Midbrain (tissue), 1 donor: ENCODE data around the gene MSH6.
"Not testable (repeated sequence)": the region's sequence is repeated elsewhere in the genome, so short reads cannot be mapped to it uniquely, and the experiment has no call there.

ENCODE experiments used
- DNase-seq: peaks from one replicate; lab custom pipeline; 2025; lab: John Stamatoyannopoulos, UW

MSH6 gene

GRCh38 chr2:47842846-47843245 is 59.9 kb downstream of the MSH6 start:
- DNase-seq, result no peak

- DNase-seq, result no peak
Measured at GRCh38 chr2:47843407-47843806, 60.5 kb downstream of the MSH6 start.

- DNase-seq, result no peak
Measured at GRCh38 chr2:47844162-47844561, 61.2 kb downstream of the MSH6 start.

- DNase-seq, result no peak
Measured at GRCh38 chr2:47849368-47849767, 66.4 kb downstream of the MSH6 start.

GRCh38 chr2:47850198-47850597 is 67.3 kb downstream of the MSH6 start:
- no peak for DNase-seq

GRCh38 chr2:47853067-47853777 is 70.3 kb downstream of the MSH6 start:
- DNase-seq, result not testable (repeated sequence)
